Thyroid gland (tissue), 4 donors: ENCODE measurements around the gene RAI1. TPM values are rescaled to one million over a fixed set of nuclear protein-coding genes. Genes with fewer than 3 reads are reported as not detected.
A peak's percentile ranks its signal among the peaks of the same experiment; 100 is the strongest.
"Not testable (repeated sequence)": the region's sequence is repeated elsewhere in the genome, so short reads cannot be mapped to it uniquely, and the experiment has no call there.

Experiments used
- DNase-seq, 2 donors: peaks; one replicate each; pipeline ENCODE4 v3.0.0-alpha.2; 2019
- H3K27ac ChIP-seq, 3 donors: fragments of 200-600 bp; sonication (generic); 1 replicate in 2 of 3; 2 replicates in 1 of 3; pipeline ENCODE4 v1.5.1; 2016 to 2019; ENCODE audit warnings: mild to moderate bottlenecking in 1 of 3, moderate library complexity in 1 of 3
- H3K27me3 ChIP-seq: fragments of 200-600 bp; sonication (generic); one replicate; pipeline ENCODE4 v1.5.1; 2019
- H3K36me3 ChIP-seq, 2 donors: fragments of 200-600 bp; sonication (generic); one replicate each; pipeline ENCODE4 v1.5.1; 2016 to 2019
- H3K4me1 ChIP-seq, 2 donors: fragments of 200-600 bp; sonication (generic); one replicate each; pipeline ENCODE4 v1.5.1; 2017 to 2019
- H3K4me3 ChIP-seq, 3 donors: fragments of 200-600 bp; sonication (generic); replicated peaks in 1 of 3; 1 replicate in 2 of 3; 2 replicates in 1 of 3; pipeline ENCODE4 v1.5.1; 2016; ENCODE audit warnings: mild to moderate bottlenecking in 1 of 3
- H3K9me3 ChIP-seq: fragments of 200-600 bp; sonication (generic); one replicate; pipeline ENCODE4 v1.5.1; 2017
- POLR2A ChIP-seq, 2 donors: fragments of 450-650 bp; IDR thresholded peaks; one replicate each; pipeline ENCODE4 v1.6.1; 2017; ENCODE audit warnings: antibody characterized with exemption in 2 of 2, mild to moderate bottlenecking in 2 of 2, moderate library complexity in 1 of 2
- WGBS, 2 donors: methylation state at CpG; one replicate each; pipeline ENCODE4 v1.1.5; 2017; 5-methylcytosine and 5-hydroxymethylcytosine counted together
- intact Hi-C: fragments of 100-400 bp; cut with DNase I; formaldehyde crosslinking; loops from one replicate; pipeline ENCODE4 v1.15.1; 2023
- total RNA-seq, 4 donors: library from RNA; depleted of rRNA; stranded (reverse); fragments of >200 nt; gene quantifications; one replicate each; pipeline ENCODE4 v1.2.3, GENCODE V29; 2016
- TF ChIP-seq, protein P1 (sequence below), 6 experiments: fragments of 200-600 bp in 3 of 6; fragments of 450-650 bp in 3 of 6; sonication (generic) in 3 of 6; IDR thresholded peaks; one replicate each; pipeline ENCODE4 v1.5.1; 2016 to 2019; ENCODE audit warnings: antibody characterized with exemption in 6 of 6, mild to moderate bottlenecking in 2 of 6, inconsistent platforms in 1 of 6, moderate library complexity in 1 of 6

The RAI1 gene
- total RNA-seq, 4 donors from 2014 or later: 19.1 to 52.3 (median 34.1) TPM

GRCh38 chr17:17684906-17685774 is 3.9 kb downstream of the RAI1 start:
- Histone ChIP-seq H3K4me3 (no peak overlapping the region), H3K9me3 (no peaks in the 10 kb centered on the region), H3K27ac (peak overlapping the region; percentile 26 to 90 (median 79))

GRCh38 chr17:17685775-17686291 is 4.6 kb downstream of the RAI1 start:
- 7 to 8% methylated on average over 11 to 14 of the region's 14 CpGs for WGBS, 2 donors
- TF ChIP-seq POLR2A (IDR thresholded peaks at IDR 0.05): no peak
- TF ChIP-seq, protein P1, sequence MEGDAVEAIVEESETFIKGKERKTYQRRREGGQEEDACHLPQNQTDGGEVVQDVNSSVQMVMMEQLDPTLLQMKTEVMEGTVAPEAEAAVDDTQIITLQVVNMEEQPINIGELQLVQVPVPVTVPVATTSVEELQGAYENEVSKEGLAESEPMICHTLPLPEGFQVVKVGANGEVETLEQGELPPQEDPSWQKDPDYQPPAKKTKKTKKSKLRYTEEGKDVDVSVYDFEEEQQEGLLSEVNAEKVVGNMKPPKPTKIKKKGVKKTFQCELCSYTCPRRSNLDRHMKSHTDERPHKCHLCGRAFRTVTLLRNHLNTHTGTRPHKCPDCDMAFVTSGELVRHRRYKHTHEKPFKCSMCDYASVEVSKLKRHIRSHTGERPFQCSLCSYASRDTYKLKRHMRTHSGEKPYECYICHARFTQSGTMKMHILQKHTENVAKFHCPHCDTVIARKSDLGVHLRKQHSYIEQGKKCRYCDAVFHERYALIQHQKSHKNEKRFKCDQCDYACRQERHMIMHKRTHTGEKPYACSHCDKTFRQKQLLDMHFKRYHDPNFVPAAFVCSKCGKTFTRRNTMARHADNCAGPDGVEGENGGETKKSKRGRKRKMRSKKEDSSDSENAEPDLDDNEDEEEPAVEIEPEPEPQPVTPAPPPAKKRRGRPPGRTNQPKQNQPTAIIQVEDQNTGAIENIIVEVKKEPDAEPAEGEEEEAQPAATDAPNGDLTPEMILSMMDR (IDR thresholded peaks at IDR 0.05): no peak
- H3K36me3 ChIP-seq: no peaks in the 10 kb centered on the region
- peak overlapping the region; percentile 26 to 90 (median 79) for H3K27ac ChIP-seq
- H3K4me1 ChIP-seq: peaks cover 42 to 48% of the 10 kb centered on the region in 2 donors
- peak; percentile 72 to 83 for DNase-seq
- intact Hi-C loops: loop anchor here (10.0 kb wide), 1 partner anchor 179 kb away; no protein-coding TSS in a partner anchor
- H3K4me3 ChIP-seq: no peak overlapping the region
- H3K27me3 ChIP-seq: no peaks in the 10 kb centered on the region
- H3K9me3 ChIP-seq: no peaks in the 10 kb centered on the region

More at GRCh38 chr17:17684906-17685774, 3.9 kb downstream of the RAI1 start:
- TF ChIP-seq, protein P1 (IDR thresholded peaks at IDR 0.05): no peak
- no peak for TF ChIP-seq POLR2A (IDR thresholded peaks at IDR 0.05)
- intact Hi-C loops: loop anchor here (5.0 to 10.0 kb wide), 3 partner anchors 122 to 347 kb away; no protein-coding TSS in a partner anchor
- Histone ChIP-seq H3K36me3 (no peaks in the 10 kb centered on the region), H3K27me3 (no peaks in the 10 kb centered on the region), H3K4me1 (peaks cover 37 to 51% of the 10 kb centered on the region in 2 donors)
- DNase-seq: peak; percentile 67 to 72
- 32 to 38% methylated on average over 15 of the region's 15 CpGs for WGBS, 2 donors

DNA sequence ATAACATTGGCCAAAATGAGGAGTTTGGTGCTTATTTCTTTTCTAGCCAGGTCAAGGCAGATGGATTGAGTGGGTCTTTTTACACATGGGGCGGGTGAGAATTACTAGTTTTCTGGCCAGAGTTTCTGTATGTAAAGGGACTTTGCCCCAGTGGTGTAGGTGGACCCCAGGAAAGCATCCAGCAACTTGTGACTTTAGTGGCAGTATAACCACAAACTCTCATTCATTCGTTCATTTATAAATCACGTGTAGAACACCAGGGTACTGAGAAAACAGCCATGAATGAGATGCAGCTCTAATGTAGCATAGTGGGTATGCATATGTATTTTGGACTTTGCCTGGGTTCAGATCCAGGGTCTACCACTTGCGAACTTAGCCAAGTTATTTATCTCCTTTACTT is 8.1 kb downstream of the RAI1 start:
- Histone ChIP-seq H3K27me3 (no peaks in the 10 kb centered on the region), H3K4me3 (no peak overlapping the region), H3K9me3 (no peaks in the 10 kb centered on the region), H3K36me3 (no peaks in the 10 kb centered on the region), H3K27ac (no peak overlapping the region), H3K4me1 (peaks cover 69 to 70% of the 10 kb centered on the region in 2 donors)
- intact Hi-C loops: loop anchor here (10.0 kb wide), 1 partner anchor 175 kb away; no protein-coding TSS in a partner anchor
- 92 to 94% methylated on average over 4 of the region's 4 CpGs for WGBS, 2 donors
- TF ChIP-seq POLR2A (IDR thresholded peaks at IDR 0.05): no peak
- TF ChIP-seq, protein P1 (IDR thresholded peaks at IDR 0.05): no peak
- DNase-seq: no peak

DNA sequence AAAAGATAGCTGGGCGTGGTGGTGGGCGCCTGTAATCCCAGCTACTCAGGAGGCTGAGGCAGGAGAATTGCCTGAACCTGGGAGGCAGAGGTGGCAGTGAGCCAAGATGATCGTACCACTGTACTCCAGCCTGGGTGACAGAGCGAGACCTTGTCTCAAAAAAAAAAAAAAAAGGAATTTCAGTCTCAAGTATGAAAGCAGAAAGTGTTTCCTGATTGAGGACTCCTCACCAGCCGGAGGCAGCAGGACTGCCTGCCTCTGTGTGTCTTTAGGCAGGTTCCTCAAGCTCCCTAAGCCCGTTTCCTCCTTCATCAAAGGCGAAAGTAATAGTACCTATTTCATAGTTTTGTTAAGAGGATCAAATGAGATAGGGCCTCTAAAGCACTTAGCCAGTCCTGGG is 9.0 kb downstream of the RAI1 start:
- DNase-seq: peak; percentile 70 to 83
- H3K9me3 ChIP-seq, H3K27me3 ChIP-seq, intact Hi-C loops, H3K36me3 ChIP-seq, H3K4me3 ChIP-seq: not testable (repeated sequence)
- H3K27ac ChIP-seq: peak overlapping the region in 2 of 3 donors; percentile 94 to 98
- WGBS, 2 donors: 57 to 60% methylated on average over 7 of the region's 7 CpGs
- H3K4me1 ChIP-seq: peaks cover 65 to 67% of the 10 kb centered on the region in 2 donors

DNA sequence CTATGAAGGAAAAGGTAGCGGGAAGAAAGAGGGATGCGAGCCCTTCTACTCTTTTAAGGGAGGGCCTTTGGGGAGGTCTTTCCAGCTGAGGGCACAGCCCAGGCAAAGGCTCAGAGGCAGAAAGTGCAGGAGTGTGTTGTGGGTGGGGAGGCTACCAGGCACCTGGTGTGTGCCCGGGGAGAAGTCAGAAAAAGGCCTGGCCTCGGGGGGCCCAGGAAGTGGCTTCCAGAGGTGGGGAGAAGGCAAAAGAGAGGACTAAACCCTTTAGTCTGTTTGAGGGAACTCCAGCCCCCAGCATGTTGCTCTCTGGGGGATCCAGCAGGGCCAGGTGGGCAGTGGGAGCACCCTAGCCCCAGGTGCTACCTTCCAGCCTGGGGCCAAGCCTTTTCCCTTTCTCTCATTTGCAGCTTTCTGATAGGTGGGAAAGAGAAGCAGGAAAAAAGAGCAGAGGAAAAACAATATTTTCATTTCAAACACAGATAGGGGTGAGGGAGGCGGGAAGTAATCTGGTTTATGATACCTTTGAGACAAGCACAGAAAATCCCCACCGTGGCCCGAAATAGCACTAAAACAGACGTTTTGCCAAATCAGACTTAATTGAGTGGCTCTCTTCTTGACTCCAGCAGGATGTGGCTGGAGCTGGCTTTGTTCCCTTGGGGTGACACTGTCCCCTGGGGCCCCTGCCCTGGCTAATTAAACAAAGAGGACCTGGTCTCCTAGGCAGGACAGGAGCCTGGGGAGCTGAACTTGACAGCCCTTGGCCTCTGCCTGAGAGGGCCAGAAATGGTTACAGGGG is 10.4 kb downstream of the RAI1 start:
- Histone ChIP-seq H3K36me3 (no peaks in the 10 kb centered on the region), H3K4me1 (peaks cover 58 to 67% of the 10 kb centered on the region in 2 donors), H3K27ac (peak overlapping the region; percentile 28 to 98 (median 94)), H3K4me3 (no peak overlapping the region), H3K9me3 (no peaks in the 10 kb centered on the region), H3K27me3 (no peaks in the 10 kb centered on the region)
- peak; percentile 49 to 56 for DNase-seq
- TF ChIP-seq, protein P1 (IDR thresholded peaks at IDR 0.05): no peak
- no peak for TF ChIP-seq POLR2A (IDR thresholded peaks at IDR 0.05)
- 43 to 46% methylated on average over 8 of the region's 8 CpGs for WGBS, 2 donors
- intact Hi-C loops: no loop called here
